HL-60/S4 treated with retinoic acid at 250 ng/mL for 4 days and 3 days (cell line): ENCODE measurements around the gene SEC63.
"Not testable (repeated sequence)": the region's sequence is repeated elsewhere in the genome, so short reads cannot be mapped to it uniquely, and the experiment has no call there.

Source experiments
- in situ Hi-C: fragments of 300-500 bp; cut with MboI; formaldehyde crosslinking; loops from 2 replicates; pipeline ENCODE4 v1.7.0; 2022; ENCODE audit warnings: low sequenced_read_pairs

The SEC63 gene

DNA sequence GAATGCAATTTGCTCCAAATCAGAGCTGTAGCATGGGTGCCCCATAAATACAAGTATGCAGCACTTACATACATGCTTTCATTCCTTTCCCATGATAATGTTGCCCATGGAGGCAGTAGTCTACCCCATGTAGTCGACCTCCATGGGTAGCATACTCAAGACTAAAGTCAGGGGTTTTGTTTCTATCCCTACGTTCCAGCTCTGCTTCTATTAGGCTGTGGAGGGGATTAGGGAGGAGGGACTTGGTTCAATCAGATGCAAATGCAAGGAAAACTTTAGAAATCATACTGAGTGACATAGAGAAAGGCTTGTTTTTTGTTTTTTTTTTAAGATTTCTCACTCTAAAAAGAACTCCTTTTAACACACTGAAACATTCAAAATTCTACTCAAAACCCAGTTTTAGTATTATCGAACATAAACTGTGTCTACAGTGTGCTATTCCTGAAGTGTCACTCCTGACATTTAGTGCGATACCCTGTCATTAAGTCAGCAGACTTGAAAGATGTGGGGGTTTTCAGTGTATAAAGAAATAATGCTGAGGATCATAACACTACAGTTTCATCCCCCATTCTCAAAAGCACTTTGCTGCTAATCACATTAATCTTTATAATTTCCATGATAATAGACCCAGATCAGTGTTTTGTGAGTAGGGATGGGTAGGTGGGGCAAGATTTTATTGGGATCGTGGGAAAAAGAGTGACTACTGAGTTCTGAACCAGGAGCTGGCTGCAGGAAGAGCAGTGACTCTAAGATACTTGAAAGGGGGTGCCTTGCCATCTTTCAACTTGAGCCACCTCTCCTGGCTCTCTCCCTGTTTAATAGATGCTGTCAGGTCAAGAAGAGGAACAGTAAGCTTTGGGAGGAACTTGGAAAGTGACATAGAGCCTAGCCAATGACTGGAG, 93.5 kb downstream of the SEC63 start:
- in situ Hi-C loops, result no loop called here

DNA sequence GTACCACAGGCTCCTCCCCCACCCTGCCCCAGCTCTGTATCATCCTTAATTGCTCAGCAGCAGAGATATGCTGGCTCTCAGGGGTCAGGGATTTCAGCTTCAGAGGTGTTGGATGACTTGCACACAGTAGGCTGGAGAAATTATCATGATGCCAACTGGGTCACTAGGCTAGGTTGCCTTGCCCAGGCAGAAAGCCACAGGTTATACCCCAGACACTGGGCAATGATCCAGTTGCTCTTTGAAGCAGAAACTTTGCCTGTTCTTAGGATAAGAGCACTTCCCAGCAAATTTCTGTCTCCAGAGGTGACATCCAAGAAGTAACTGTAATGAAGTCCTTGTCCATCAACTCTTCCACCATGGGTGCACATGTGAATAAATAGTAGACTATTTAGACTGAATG, 95.6 kb downstream of the SEC63 start:
- in situ Hi-C loops, result no loop called here

DNA sequence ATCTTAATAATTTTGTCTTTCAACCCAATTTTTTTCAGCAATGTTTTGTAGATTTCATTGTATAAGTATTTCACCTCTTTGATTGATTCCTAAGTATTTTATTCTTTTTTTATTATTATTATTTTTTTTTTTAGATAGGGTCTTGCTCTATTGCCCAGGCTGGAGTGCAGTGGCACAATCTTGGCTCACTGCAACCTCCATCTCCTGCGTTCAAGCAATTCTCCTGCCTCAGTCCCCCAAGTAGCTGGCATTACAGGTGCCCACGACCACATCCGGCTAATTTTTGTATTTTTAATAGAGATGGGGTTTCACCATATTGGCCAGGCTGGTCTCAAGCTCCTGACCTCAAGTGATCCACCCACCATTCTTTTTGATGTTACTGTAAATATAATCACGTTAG, 97.0 kb downstream of the SEC63 start:
- in situ Hi-C loops, result not testable (repeated sequence)

DNA sequence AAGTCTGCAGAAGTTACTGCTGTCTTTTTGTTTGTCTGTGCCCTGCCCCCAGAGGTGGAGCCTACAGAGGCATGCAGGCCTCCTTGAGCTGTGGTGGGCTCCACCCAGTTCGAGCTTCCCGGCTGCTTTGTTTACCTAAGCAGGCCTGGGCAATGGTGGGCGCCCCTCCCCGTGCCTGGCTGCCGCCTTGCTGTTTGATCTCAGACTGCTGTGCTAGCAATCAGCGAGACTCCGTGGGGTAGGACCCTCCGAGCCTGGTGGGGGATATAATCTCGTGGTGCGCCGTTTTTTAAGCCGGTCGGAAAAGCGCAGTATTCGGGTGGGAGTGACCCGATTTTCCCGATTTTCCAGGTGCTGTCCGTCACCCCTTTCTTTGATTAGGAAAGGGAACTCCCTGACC, 97.9 kb downstream of the SEC63 start:
- in situ Hi-C loops, result not testable (repeated sequence)

GRCh38 chr6:107853230-107853629, 104.8 kb downstream of the SEC63 start:
- in situ Hi-C loops, result no loop called here

GRCh38 chr6:107849325-107849724, 108.7 kb downstream of the SEC63 start:
- in situ Hi-C loops, result no loop called here

- in situ Hi-C loops, result no loop called here
Measured at GRCh38 chr6:107847844-107848802, 109.9 kb downstream of the SEC63 start.

- in situ Hi-C loops, result no loop called here
Measured at GRCh38 chr6:107846262-107846795, 111.7 kb downstream of the SEC63 start.

DNA sequence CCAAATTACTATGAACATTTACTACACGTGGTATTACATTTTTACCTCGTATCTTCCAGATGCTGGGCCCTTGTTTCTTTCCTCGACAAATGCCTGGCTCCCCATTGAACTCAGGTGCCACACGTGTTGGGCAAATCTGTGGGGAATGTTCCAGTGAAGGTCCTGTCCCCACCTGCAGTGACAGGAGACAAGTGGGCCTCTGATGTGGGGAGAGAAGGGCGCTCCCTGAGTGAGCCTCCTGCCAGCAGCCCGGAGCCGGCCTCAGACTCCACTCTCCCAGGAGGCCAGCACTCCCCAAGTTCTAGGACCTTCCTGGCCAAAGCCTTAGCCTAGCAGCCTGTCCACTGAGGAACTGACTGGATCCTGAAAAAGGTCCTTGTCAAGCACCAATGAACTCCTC, 112.2 kb downstream of the SEC63 start:
- in situ Hi-C loops, result no loop called here

DNA sequence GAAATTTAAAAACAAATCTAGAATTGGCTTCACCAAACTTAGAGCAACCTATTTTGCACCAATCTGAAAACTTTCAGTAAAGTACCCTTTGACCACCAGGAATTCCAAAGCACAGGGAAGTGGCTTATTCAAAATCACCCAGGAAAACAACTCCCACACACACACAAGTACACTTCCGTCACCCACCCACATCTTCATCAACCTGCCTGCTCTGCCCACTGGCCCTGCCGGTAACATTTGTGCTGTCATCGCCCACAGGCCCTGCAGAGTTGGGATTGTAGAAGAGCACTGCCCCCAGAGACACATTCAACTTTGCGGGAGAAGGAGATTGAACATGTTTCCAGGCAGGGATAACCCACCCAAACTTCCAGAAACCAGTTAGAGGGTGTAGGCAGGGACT, 114.6 kb downstream of the SEC63 start:
- in situ Hi-C loops, result no loop called here

DNA sequence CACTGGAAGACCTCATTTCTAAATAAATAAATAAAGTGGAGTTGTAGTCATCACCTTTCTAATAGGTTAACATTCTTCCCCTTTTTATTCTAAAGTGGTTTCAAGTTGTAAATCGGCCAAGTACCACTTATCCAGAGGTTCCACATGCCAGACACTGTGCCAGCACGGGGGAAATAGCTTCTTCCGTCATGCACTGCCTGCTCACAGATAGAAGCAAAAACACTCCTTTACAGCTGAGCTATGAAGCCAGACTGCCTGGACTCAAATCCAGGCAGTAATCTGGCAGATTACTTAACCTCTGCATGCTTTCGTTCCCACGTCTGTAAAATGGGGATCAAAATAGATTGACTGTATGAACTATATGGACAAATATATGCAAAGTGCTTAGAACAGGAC, 116.7 kb downstream of the SEC63 start:
- in situ Hi-C loops, result no loop called here

- in situ Hi-C loops, result no loop called here
Measured at GRCh38 chr6:107840636-107841274, 117.3 kb downstream of the SEC63 start.

DNA sequence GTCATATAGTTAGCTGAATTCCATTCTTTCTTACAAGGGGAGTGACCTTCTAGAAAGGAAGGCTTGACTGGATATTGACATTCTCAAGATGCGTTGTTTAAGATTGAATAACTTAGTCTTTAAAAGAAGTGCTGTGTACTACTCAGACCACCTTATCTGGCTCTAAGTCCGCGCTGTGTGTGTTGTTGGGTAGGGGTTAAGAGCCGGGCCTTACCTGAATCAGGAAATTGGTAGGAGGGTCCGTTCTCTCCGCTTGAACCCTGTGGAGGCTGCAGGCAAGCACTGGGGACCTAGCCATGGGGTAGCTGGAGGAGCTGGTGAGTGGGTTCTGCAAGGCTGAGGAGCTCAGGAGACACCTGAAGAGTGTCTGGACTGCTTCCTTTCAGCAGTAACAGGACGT, 124.9 kb downstream of the SEC63 start:
- in situ Hi-C loops, result no loop called here

DNA sequence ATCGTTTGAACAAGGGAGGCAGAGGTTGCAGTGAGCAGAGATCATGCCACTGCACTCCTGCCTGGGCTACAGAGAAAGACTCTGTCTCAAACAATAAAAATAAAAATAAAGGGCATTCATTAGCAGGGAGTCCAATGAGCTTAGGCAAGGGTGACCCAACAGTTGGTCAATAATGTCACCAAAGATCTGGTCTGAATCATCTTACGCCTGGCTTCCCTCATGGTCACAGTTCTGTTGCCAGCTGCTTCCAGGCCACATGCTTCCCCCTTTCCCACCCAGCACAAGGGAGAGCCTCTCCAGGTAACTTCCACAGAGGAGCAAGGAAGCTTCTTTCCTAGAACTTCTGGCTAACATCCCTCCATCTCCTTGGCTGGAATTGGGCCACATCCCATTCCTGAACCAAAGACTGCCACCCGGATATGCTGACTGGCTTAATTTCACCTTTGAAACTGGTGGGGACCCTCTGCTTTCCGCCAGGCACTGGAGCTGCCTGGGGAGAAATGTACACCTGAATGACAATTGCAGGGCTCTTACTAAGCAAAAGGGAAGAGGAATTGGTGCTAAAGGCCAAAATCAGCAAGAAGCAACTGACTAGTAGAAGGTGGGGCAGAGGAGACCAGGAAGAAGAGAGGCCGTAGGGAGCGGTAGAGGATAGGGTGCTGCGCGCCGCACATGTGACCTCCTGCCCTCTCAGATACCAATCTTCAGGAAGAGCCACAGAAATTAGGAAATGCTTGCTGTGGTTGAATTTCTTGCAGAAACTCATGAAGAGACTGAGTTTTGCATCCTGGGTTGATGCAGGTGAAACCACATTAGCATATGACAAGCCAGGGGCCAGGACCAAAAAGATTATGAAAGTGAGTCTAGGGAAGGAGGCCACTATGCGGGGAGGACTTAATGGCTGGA, 125.6 kb downstream of the SEC63 start:
- in situ Hi-C loops, result no loop called here

DNA sequence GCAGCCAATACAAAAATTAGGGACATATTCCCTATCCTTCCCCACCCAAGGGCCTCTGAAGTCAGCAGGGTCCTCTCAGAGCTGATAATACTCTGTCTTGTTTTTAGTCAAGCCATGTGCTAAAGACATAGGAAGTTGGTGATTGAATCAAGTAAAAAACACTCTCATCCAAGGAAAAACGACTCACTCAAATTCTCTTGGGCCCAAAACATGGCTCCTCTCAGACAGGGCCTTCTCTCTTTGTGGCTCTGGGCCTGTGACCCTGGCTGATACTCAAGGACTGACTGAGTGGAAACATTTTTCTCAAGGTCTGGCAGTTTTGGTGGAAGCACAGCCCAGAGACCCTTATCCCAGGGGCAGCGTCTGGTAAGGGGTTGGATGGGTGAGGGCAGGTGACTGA, 127.9 kb downstream of the SEC63 start:
- in situ Hi-C loops, result no loop called here

DNA sequence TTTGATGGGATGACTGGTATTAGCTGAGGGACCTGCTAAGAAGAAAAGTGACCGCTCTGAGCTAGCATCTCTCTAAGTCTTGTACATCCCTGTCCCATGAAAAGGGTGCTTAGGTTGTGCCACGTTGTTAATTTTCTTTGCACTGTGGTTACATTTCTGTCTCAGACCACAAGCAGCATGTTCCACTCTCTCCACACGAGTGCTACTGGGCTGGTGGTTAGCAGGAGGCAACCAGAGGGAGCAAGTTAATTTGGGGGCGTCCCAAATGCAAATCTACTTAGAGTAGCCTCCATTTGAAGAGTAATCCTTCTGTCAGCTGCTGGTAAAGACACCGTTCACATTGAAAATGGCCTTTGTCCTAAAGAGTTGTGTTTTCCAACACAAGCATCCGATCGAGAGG, 130.5 kb downstream of the SEC63 start:
- in situ Hi-C loops, result no loop called here

- in situ Hi-C loops, result no loop called here
Measured at GRCh38 chr6:107823047-107823557, 134.9 kb downstream of the SEC63 start.

DNA sequence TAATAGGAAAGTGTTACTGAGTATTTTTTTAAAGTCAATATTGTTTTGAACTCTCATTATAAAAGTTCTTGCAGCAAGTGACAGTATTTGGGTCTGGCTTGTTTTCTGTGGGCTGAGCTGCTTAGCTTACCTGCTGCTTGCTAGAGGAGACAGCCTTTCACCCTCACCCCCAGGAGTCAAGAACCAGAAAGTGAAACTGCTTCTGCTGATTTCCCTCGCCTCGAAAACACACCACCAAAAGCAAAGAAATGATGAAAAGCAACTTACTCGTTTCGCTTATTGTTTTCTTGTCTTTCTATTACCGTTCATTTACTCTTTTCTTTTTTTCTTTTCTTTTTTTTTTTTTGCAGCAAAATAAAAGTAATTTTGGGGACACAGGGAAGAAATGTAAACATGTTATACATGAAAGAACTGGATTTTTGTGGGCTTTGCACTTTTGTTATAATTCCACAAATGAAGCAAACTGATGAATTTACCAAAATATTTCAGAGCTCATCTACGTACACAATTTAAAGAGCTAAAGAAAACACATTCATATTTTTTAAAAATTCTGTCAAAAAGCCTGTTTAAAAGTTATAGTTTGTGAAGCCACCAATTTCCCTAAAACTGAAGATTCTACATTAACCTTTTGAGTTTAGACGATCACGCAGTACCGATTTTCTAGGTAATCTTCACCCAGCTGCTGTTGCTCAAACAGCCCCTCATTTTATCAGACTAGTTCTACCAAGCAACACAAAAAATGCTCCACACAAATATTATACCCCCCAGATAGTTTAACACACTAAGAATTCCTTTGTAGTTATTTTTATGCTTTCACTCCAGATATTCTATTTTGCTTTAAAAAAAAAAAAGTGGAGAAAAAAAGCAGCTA, 135.6 kb downstream of the SEC63 start:
- in situ Hi-C loops, result no loop called here

GRCh38 chr6:107821591-107821990, 136.4 kb downstream of the SEC63 start:
- in situ Hi-C loops, result no loop called here
